ENCODE results near the gene FAM151A.

Gene FAM151A

DNA sequence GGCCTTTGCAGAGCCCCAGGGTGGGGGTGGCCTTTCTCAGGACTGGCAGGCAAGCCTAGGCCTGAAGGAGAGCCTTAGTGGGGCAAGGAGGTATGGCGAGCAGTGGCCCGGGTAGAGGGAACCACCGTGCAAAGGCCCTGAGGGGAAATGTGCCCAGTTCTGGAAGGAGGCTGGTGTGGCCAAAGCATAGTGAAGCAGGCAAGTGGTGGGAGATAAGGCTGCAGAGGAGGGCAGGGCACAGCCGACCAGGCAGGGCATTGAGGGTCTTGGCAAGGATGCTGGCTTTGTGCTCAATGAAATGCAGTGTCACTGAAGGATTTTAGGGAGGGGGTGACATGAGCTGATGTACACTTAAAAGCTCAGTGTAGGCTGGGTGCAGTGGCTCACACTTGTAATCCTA is 41.0 kb upstream of the FAM151A start:
- no peak for TF ChIP-seq CTCF (IDR thresholded peaks at IDR 0.05; ENCODE audit: insufficient read depth, low read depth, low read length, missing control alignments)
- no peak overlapping the region for H3K4me3 ChIP-seq (ENCODE audit: low read depth, low read length)

GRCh38 chr1:54663725-54664124 is 40.4 kb upstream of the FAM151A start:
- no peak overlapping the region for H3K4me3 ChIP-seq (ENCODE audit: low read depth, low read length)
- TF ChIP-seq CTCF (IDR thresholded peaks at IDR 0.05; ENCODE audit: insufficient read depth, low read depth, low read length, missing control alignments): no peak
- no peak for DNase-seq (ENCODE audit: low read depth)

More for the DNA sequence above, 41.0 kb upstream of the FAM151A start:
- DNase-seq (ENCODE audit: low read depth): no peak

- H3K4me3 ChIP-seq (ENCODE audit: low read depth, low read length): no peak overlapping the region
- DNase-seq (ENCODE audit: low read depth): no peak
- no peak for TF ChIP-seq CTCF (IDR thresholded peaks at IDR 0.05; ENCODE audit: insufficient read depth, low read depth, low read length, missing control alignments)
Observed at GRCh38 chr1:54658164-54658913, 35.0 kb upstream of the FAM151A start.

DNA sequence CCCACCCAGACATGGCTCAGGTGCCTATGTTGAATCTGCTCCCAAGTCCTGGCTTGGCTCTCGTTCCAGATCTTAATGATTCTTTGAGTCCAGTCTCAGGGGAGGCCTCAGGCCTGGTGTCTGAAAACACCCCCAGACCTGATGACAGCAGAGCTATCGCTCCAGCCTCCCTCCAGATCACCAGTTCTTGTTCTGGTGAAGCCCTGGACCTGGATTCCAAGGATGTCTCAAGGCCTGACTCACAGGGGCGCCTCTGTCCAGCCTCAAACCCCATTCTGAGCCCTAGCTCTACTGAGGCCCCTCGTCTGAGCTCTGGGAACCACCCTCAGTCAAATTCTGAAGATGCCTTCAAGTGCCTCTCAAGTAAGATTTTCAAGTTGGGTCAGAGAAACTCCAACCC is 29.7 kb upstream of the FAM151A start:
- TF ChIP-seq CTCF (IDR thresholded peaks at IDR 0.05; ENCODE audit: insufficient read depth, low read depth, low read length, missing control alignments): no peak
- no peak for DNase-seq (ENCODE audit: low read depth)
- H3K4me3 ChIP-seq (ENCODE audit: low read depth, low read length): no peak overlapping the region

DNA sequence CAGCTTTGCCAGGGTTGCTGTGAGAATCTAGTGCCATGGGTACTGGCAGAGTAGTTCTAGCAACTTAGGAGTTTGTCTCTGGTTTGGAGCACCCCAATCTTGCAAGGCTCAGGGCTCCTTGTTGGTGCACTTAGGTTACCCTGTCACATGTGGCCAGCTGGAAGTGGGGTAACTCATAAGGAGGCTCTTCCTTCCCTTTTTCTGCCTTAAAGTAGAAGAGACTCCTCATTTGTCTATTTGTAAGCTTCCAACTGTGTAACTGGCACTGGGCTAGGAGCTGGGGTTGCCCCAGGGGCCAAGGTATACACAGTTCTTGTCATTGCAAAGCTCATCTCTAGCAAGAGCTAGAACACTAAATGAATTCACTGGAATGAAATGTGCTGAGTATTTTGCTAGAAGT is 28.8 kb upstream of the FAM151A start:
- no peak overlapping the region for H3K4me3 ChIP-seq (ENCODE audit: low read depth, low read length)
- DNase-seq (ENCODE audit: low read depth): no peak
- TF ChIP-seq CTCF (IDR thresholded peaks at IDR 0.05; ENCODE audit: insufficient read depth, low read depth, low read length, missing control alignments): no peak

DNA sequence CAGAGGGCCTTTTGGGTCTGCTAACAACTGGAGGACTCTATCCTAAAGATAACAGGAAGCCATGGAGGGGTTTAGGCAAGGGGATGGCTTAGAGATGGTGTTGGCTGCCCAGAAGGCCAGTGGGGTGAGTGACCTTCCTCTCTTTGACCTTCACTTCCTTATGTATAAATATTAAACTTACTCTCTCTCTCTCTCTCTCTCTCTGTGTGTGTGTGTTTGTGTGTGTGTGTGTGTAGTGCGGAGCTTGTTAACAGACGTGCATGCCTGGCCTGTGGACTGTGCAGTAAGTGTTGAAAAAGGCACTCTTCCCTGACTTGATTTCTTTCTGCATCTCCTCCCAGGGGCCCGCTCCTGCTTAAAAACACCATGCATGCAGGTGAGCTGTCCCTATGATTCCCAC is 28.3 kb upstream of the FAM151A start:
- H3K4me3 ChIP-seq (ENCODE audit: low read depth, low read length): no peak overlapping the region
- no peak for DNase-seq (ENCODE audit: low read depth)
- no peak for TF ChIP-seq CTCF (IDR thresholded peaks at IDR 0.05; ENCODE audit: insufficient read depth, low read depth, low read length, missing control alignments)

DNA sequence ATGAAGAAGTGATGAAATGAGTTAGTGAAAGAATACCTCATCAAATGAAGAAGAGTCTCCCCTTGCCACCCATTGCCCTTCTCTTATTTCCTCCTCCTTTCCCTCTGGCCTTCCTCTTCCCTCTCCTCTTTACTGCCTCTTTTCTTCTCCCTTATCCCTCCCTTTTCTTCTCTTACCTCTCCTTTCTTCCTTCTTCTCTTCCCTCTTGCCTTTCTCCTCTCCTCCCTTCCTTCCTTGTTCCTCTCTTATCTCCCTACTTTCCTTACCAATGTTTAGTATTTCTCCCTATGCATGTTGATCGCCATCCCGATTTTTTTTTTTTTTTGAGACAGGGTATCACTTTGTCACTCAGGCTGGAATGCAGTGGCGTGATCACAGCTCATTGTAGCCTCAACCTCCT is 27.1 kb upstream of the FAM151A start:
- DNase-seq (ENCODE audit: low read depth): no peak
- TF ChIP-seq CTCF (IDR thresholded peaks at IDR 0.05; ENCODE audit: insufficient read depth, low read depth, low read length, missing control alignments): no peak
- H3K4me3 ChIP-seq (ENCODE audit: low read depth, low read length): no peak overlapping the region

Data from GM12865 (cell line).